HG03280 (cell line): ENCODE measurements around the gene CPA3.

Source experiments
- ATAC-seq: cut with Tn5 transposase; IDR thresholded peaks from one replicate; pipeline ENCODE4 v1.9.1; 2021; ENCODE audit warnings: mild to moderate bottlenecking, moderate library complexity; ENCODE audit not compliant: unreplicated experiment

Gene CPA3

DNA sequence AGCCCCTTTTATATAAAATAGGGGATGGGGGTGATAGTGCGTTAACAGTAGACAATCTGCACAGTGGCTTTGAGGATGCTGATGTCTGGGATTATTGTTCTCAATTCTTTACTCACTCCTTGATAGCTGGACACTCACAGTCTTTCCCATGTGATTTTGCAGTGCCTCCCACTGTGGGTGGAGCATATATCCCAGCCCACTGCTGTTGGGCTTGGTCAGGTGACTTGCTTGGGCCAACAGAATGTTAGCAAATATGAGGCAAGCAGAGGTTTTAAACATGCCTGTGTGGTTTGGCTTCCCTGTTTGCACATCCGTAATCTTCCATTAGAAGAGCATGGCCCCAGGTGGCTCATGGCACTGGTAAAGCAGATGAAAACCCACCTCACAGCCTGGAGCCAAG, 46.5 kb downstream of the CPA3 start:
- ATAC-seq: no peak

DNA sequence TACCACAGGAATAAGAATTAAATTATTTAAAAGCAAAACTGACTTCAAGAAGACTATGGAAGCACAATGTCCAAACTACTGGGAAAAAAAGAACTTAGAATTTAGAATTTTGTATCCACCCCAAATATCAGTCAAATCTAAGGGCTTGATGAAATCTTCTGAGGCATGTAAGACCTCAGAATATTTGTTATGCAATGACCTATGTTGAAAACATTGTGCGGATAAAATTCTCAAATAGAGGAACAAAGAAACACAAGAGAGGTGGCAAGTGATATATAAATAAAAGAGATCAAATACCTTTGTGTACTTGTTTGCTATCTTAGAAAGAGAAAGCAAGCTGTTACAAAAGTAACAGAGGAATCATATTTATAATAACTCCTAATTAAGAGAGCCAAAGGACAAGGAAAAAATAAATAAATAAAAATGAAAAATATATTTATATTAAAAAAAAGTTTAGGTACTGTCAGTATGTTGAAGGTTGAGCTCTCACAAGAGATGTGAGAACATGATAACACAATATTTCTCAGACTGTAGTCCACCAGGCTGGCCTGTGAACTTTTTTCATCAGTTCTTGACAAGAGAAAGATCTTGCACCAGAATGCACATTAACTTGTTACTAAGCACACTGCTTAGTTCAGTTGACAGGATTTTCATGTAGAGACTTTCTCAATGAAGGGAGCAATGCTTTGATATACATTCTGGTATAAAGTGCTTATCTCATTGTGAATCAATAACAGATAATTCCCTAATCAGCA, 50.0 kb downstream of the CPA3 start:
- no peak for ATAC-seq

DNA sequence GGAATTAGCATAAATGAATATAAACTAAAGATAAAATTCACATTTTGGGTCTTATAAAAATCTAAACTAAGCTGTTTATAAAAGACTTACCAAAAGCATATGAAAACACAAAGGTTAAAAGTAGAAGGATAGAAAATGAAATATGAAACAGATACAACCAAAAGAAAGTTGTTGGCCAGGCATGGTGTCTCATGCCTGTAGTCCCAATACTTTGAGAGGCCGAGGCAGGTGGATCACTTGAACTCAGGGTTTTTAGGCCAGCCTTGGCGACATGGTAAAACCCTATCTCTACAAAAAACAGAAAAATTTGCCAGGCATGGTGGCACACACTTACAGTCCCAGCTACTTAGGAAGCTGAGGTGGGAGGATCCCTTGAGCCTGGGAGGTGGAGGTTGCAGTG, 51.0 kb downstream of the CPA3 start:
- ATAC-seq: no peak

DNA sequence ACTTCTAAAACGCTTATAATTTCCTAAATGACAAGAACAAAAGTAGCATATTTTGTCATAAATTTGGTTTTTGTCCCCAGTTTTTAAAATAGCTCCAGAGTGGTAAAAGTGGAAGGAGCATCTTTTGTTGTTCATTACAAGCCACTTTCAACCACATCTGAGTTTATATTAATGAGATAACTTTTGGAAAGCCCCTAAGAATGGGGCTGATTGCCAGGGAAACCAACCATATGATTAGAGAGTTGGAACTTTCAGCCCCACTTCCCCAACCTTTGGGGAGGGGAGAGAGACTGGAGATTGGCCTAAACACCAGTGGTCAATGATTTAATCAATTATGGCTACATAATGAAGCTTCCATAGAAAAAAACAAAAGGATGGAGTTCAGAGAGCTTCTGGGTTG, 57.4 kb downstream of the CPA3 start:
- ATAC-seq: no peak

DNA sequence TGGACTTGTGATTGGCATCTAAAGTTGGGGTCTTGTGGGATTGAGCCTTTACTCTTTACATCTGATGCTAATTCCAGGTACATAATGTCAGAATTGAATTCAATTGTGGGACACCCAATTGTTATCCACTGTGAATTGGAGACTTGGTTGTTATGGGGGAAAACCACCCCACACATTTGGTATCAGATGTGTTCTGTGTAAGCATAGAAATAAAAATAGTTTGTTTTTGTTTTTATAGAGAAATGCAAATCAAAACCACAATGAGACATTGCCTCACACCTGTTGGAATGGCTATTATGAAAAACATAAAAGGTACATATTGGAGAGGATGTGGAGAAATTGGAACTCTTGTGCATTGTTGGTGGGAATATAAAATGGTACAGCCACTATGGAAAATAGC, 58.5 kb downstream of the CPA3 start:
- peak; percentile 52 for ATAC-seq

DNA sequence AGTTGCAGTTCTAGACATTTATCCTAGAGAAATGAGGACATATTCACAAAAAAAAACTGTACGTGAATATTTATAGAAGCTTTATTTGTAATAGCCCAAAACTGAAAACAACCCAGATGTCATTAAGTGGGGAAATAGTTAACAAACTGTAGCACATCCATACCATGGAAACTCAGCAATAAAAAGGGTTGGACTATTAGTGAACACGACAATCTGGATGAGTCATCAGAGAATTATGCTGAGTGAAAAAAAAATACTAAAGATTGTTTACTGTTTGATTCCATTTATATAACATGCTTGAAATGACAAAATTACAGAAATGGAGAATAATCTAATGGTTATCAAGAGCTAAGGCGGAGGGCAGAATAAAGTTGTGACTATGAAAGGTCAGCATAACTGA, 59.5 kb downstream of the CPA3 start:
- ATAC-seq: no peak

DNA sequence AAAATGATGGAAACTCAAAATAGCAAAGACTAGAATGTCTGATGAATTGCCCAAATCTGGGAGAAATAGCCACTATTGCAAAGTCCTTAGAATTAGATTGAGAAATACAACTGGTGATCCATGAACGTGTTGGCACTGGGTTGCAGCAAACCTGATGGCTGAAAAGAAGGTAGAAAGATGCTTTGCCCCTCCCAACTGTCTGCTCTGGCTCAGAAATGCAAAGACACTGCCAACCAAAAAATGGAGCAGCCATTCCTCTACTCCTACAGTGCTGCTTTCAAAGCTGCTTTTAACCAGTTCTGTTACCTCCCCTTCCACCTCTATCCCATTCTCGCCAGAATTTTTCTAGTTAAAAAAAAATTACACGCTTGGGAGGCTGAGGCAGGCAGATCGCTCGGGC, 60.7 kb downstream of the CPA3 start:
- ATAC-seq: no peak

DNA sequence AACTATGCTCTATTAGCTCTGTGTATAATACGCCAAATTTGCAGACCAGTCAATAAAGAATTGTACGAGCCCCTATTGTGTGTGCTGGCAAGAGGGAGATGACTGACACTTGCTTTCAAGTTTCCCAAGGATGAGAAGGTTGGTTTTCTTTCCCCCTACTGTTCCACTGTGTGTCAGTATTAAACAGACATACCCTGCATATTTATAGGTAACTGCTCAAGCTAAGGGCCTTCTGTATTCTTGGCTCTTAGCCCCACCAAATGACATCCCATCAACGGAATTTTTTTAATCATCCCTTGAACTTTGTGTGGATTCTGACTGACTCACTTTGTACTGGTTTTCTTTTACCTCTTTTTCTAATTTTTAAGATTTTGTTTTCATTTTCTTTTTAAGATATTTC, 65.7 kb downstream of the CPA3 start:
- no peak for ATAC-seq

DNA sequence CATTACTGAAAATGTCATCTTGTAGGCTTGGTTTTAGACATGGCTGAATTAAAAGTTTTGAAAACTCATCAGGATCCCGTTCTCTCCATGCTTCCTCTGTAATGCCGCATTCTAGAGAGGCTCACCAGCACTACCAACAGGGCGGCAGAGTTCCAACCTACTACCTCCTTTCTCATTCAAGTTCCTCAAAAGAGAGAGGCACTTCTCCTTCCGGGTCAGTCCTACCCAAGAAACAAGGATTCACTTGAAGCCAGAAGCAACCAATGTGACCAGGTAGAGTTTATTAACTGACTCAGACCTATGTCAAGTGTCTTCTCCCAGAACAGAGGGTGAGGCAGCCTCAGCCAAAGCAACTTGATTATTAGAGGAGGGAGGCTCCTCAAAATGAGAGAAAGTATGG, 66.5 kb downstream of the CPA3 start:
- no peak for ATAC-seq

DNA sequence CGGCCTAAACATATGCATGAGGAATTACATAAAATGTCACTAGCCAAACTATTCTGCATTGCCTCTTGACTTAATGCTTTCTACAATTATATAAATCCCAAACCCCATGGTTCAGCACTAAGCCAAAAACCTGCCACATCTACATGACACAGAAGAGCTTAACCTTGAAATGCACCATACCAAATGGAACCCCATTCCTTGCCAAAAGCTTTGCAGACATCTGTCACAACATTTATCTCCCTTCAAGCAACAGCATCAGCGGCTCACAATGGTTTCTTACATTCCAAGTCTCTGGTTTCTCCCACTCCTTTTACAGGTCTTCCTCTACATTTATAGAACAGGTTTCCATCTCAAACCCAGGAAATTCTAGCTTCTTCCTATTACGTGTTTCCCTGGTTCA, 67.9 kb downstream of the CPA3 start:
- ATAC-seq: no peak

DNA sequence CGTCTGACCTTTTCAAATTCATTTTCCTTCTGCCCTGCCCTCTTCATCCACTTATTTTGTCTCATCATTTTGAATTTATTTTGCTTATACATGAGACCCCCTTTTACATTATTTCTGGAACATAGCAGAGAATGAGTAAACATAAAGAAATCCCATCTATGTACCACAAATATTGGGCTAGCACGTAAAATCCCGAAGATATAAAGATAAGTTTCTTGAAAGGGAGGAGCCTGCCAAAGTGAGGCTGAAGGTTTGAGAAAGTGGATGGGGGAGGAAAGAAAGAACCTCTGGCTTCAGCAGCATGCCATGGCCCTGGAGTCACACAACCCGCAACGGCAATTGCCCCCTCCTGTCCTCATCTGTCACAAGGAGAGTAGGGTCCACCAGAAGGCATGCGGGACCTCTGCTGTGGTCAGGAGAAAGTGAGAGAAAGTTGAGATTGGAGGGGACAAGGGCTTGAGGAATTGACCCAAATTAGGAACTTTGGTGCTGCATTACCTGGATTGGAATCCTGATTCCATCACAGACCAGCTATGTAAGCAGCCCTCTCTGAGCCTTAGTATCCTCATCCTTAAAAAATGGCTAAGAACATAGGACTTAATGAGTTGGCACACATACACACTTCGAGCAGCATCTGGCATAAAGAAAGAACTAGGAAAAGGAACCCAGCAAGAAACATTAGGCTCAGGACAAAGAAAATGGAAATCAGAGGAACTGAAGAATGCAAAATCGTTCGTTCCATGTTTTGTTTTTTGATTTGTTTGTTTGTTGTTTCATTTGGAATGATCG, 72.6 kb downstream of the CPA3 start:
- ATAC-seq: no peak

DNA sequence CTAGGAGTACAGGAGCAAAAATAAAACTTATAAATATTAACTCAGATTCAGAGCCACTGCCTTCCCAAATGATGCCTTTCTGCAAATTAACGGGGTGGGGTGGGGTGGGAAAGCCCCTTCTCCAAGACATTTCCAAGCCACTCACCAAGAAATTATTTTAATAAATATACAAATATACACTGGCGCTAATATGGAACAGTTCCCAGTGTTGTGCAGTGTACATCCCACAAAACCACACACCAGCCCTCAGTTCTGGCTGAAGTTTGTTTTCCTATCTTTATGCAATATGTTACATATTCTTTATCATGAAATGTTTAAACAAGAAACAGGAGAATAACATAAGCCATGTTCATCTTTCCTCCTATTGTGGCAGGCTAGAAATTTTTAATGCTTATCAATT, 73.2 kb downstream of the CPA3 start:
- no peak for ATAC-seq

DNA sequence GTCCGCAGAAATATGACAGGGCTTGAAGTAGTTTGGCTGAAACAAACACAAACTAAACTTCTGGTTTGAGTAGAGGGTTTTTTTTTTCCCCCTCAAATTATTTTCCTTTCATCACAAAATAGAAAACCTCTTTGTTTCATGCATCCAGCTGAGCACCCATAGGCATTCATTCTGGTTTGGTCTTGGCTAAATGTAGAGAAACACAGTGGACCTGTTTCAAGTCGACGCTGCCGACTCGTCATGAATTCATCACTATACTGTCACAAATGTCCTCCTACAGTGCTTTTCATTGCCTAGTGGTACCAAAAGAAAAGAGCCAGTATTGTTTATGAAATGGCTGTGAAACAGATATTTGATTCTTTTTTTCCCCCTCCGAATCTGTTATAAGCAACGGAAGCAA, 73.8 kb downstream of the CPA3 start:
- no peak for ATAC-seq

DNA sequence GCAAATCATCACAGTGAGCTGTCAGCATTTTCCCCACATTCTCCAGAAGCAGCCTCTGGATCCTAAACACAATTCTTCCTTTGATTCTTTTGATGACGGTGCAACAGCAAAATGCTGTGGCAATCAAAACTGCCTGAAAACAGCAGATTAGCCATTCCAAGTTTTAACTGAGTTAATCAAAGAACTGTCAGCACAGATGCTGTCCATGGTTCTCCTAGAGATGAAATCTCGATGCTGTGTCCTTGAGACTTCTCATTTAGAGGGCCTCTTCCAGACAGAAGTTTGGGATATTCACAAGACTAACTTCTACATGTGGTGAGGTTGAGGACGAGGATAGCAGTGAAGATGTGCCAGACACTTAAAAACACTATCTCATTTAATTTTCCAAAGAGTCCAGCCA, 75.9 kb downstream of the CPA3 start:
- no peak for ATAC-seq

DNA sequence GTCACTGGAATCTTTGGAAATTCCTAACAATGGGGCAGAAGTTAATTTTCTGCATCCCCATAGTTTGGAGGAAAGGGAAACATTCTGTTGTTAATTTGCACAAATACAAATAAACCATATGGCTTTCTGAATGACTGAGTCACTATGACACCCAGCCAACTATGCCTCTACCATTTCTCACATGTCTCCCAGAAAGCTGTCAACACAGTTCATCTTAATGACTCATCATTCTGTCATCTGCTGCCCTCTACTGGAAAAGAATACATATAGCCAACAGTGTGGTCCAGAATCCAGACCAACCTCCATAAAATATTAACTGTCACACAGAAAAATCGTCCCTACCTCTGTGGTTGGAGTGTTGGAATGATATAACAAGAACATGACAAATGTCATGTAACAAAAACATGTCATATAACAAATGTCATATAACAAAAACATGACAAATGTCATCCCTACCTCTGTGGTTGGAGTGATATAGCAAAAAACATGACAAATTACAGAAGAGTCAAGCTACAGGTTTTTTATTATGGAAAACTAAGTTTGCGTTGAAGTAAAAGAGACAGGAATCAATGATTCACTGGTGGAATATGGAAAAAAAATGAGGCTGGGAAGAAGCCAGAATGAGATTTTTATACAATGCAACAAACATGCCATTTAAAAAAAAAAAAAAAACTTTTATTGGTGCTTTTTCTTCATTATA, 78.6 kb downstream of the CPA3 start:
- ATAC-seq: peak; percentile 98

DNA sequence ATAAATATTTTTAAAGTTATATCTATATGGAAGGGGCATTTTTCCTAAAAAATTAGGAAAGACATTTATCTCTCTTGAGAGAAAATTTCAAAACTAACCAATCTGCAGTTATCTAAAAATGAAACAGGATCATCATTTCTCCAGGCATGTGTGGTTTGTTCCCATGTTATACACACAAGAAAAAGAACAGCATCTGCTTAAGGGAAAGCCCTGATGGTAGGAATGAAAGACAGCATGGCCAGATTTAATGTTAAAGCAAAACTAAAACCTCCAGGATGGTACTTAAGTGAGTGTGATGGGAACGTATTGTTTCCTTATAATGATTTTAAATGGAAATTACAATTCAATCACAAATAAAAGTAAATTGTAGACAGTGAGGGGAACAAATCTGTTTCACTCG, 80.0 kb downstream of the CPA3 start:
- ATAC-seq: no peak
